Keratinocyte (primary cell): ENCODE data around the gene TOM1L2. TPM values are rescaled to one million over a fixed set of nuclear protein-coding genes. Genes with fewer than 3 reads are reported as not detected.

Source experiments
- DNase-seq: peaks from one replicate; pipeline ENCODE4 v3.0.0-alpha.2; 2011; ENCODE audit warnings: low read depth, missing footprints, low spot score
- FAIRE-seq: peaks from 2 replicates; lab custom pipeline; 2011; peaks lifted over from hg19 to GRCh38; lab: Jason Lieb, UNC
- H2AFZ ChIP-seq: 2 replicates; pipeline ENCODE4 v1.6.0; 2012; ENCODE audit warnings: low read length, control low read depth, inconsistent platforms; ENCODE audit not compliant: control insufficient read depth
- H3K27ac ChIP-seq: 2 replicates; pipeline ENCODE4 v1.5.1; 2011; ENCODE audit warnings: low read length; ENCODE audit not compliant: control insufficient read depth, insufficient read depth
- H3K27me3 ChIP-seq: 3 replicates; pipeline ENCODE4 v1.6.0; 2011; ENCODE audit warnings: low read length; ENCODE audit not compliant: control insufficient read depth, insufficient read depth; ENCODE audit errors: extremely low read depth
- H3K36me3 ChIP-seq, 2 experiments: 2 replicates in 1 of 2; 3 replicates in 1 of 2; pipeline ENCODE4 v1.5.1; 2011; ENCODE audit warnings: low read length in 2 of 2, mild to moderate bottlenecking in 1 of 2; ENCODE audit not compliant: control insufficient read depth in 2 of 2, insufficient read depth in 2 of 2; ENCODE audit errors: extremely low read depth in 1 of 2
- H3K4me1 ChIP-seq: 3 replicates; pipeline ENCODE4 v1.5.1; 2011; ENCODE audit warnings: low read length; ENCODE audit not compliant: control insufficient read depth, insufficient read depth; ENCODE audit errors: extremely low read depth
- H3K4me2 ChIP-seq: 3 replicates; pipeline ENCODE4 v1.6.0; 2011; ENCODE audit warnings: low read depth, low read length; ENCODE audit not compliant: control insufficient read depth, insufficient read depth; ENCODE audit errors: extremely low read depth
- H3K4me3 ChIP-seq, 3 experiments: fragments of 200-600 bp in 1 of 3; sonication (generic) in 1 of 3; 2 replicates in 2 of 3; 3 replicates in 1 of 3; pipeline ENCODE4 v1.5.1; 2011 to 2016; ENCODE audit warnings: low read length in 3 of 3, mild to moderate bottlenecking in 3 of 3, control low read depth in 2 of 3, inconsistent platforms in 1 of 3, low read depth in 1 of 3, mixed read lengths in 1 of 3, mixed run types in 1 of 3, moderate library complexity in 1 of 3; ENCODE audit not compliant: control insufficient read depth in 2 of 3, insufficient read depth in 2 of 3; ENCODE audit errors: extremely low read depth in 1 of 3
- H3K79me2 ChIP-seq: 2 replicates; pipeline ENCODE4 v1.6.0; 2012; ENCODE audit warnings: low read length; ENCODE audit not compliant: control insufficient read depth, insufficient read depth
- H3K9ac ChIP-seq: 3 replicates; pipeline ENCODE4 v1.6.0; 2011; ENCODE audit warnings: low read length; ENCODE audit not compliant: control insufficient read depth, insufficient read depth; ENCODE audit errors: extremely low read depth
- H3K9me1 ChIP-seq: 3 replicates; pipeline ENCODE4 v1.6.0; 2011; ENCODE audit warnings: low read length; ENCODE audit not compliant: control insufficient read depth, insufficient read depth; ENCODE audit errors: extremely low read depth
- H3K9me3 ChIP-seq: 2 replicates; pipeline ENCODE4 v1.5.1; 2012; ENCODE audit warnings: low read depth, low read length; ENCODE audit not compliant: control insufficient read depth
- H4K20me1 ChIP-seq: 3 replicates; pipeline ENCODE4 v1.6.0; 2011; ENCODE audit warnings: low read length; ENCODE audit not compliant: control insufficient read depth, insufficient read depth; ENCODE audit errors: extremely low read depth
- EZH2 ChIP-seq: IDR thresholded peaks from one replicate; pipeline ENCODE4 v1.6.1; 2012; ENCODE audit warnings: inconsistent platforms, mild to moderate bottlenecking, low read length, moderate library complexity
- dilution Hi-C: fragments of 300-500 bp; cut with MboI; formaldehyde crosslinking; loops from one replicate; pipeline ENCODE4 v1.7.0; 2020; ENCODE audit warnings: low sequenced_read_pairs; ENCODE audit not compliant: extremely low pct_ligation_motif_present
- polyA plus RNA-seq, 5 experiments: library from polyadenylated mRNA; depleted of rRNA in 3 of 5; stranded (reverse) in 3 of 5; stranded (forward) in 1 of 5; unstranded in 1 of 5; fragments of >200 nt; gene quantifications; 1 replicate in 1 of 5; 2 replicates in 3 of 5; 3 replicates in 1 of 5; pipeline versions ENCODE4 v1.2.1 to v1.2.3, GENCODE V29; 2011 to 2012; ENCODE audit warnings: missing spikeins in 2 of 5, low read depth in 1 of 5, low replicate concordance in 1 of 5
- TF ChIP-seq, protein P1 (sequence below), 3 experiments: IDR thresholded peaks in 1 of 3; conservative IDR thresholded peaks in 1 of 3; optimal IDR thresholded peaks in 1 of 3; 2 replicates in 2 of 3; 3 replicates in 1 of 3; pipeline versions ENCODE3 to v1.5.1; 2011; ENCODE audit warnings: low read length in 3 of 3, mild to moderate bottlenecking in 3 of 3, moderate library complexity in 2 of 3, control low read depth in 1 of 3, inconsistent platforms in 1 of 3; ENCODE audit not compliant: insufficient read depth in 2 of 3; ENCODE audit errors: extremely low read depth in 1 of 3

The TOM1L2 gene
- polyA plus RNA-seq, 1 donor (not counting 4 experiments of a cell fraction or from before 2014, with no cell fraction given), result 36.3 TPM

DNA sequence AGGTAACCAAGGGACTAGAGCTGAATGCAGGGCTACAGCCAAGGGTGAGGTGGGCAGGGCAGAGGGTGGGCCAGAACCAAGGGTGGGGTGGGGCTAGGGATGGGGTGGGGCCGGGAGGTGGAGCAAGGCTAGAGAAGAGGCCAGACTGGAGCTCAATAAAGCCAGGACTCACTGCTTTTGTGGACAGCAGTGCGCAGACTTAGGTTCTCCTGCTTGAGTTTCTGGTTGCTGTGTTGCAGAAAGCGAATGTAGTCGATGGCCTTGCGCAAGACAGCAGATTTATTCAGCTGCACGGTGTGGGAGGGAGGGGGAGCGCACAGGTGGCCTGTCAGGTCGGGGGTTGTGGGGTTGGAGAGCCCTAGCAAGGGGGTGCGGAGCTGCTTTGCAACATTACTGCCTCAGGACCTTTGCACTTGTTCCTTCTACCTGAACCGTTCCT, 154.1 kb downstream of the TOM1L2 start:
- DNase-seq, result no peak
- no peak overlapping the region for H3K9ac ChIP-seq
- H3K9me3 ChIP-seq, result no peaks in the 10 kb centered on the region
- H3K4me2 ChIP-seq, result no peak overlapping the region
- H4K20me1 ChIP-seq, result peaks cover 33% of the 10 kb centered on the region
- no peak for FAIRE-seq
- no peak overlapping the region for H3K27ac ChIP-seq
- H3K27me3 ChIP-seq, result no peaks in the 10 kb centered on the region
- H3K4me3 ChIP-seq, result no peak overlapping the region
- peaks cover 2% of the 10 kb centered on the region for H3K9me1 ChIP-seq
- H3K4me1 ChIP-seq, result peaks cover 34% of the 10 kb centered on the region
- no peak overlapping the region for H2AFZ ChIP-seq
- H3K79me2 ChIP-seq, result peaks cover 38% of the 10 kb centered on the region
- dilution Hi-C loops, result no loop called here
- no peak for TF ChIP-seq EZH2
- TF ChIP-seq, protein P1, sequence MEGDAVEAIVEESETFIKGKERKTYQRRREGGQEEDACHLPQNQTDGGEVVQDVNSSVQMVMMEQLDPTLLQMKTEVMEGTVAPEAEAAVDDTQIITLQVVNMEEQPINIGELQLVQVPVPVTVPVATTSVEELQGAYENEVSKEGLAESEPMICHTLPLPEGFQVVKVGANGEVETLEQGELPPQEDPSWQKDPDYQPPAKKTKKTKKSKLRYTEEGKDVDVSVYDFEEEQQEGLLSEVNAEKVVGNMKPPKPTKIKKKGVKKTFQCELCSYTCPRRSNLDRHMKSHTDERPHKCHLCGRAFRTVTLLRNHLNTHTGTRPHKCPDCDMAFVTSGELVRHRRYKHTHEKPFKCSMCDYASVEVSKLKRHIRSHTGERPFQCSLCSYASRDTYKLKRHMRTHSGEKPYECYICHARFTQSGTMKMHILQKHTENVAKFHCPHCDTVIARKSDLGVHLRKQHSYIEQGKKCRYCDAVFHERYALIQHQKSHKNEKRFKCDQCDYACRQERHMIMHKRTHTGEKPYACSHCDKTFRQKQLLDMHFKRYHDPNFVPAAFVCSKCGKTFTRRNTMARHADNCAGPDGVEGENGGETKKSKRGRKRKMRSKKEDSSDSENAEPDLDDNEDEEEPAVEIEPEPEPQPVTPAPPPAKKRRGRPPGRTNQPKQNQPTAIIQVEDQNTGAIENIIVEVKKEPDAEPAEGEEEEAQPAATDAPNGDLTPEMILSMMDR (optimal IDR thresholded peaks at IDR 0.05 in 1 of 3, IDR thresholded peaks at IDR 0.05 in 1 of 3, conservative IDR thresholded peaks at IDR 0.05 in 1 of 3; ENCODE audit: extremely low read depth in 1 of 3, insufficient read depth in 2 of 3, low read length in 3 of 3), result no peak
- peaks cover 53 to 57% of the 10 kb centered on the region in 2 experiments for H3K36me3 ChIP-seq

DNA sequence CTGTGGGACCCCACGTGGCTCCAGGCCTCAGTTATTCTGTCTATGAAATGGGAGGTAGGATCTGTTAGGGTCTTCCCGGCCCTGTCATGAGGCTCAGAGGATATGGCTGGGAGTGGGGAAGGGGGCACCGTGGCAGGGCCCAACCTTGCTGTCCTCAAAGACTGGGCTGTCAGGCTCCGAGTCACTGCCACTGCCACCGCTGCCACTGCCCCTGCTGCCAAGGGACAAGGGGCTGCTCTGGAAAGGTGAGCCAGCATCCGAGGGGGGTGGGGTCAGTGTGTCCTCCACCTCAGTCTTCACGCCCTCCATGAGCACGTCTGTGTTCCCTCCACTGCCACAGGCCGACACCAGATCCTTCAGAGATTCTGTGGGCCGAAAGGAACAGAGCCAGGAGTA, 154.7 kb downstream of the TOM1L2 start:
- peaks cover 32% of the 10 kb centered on the region for H3K79me2 ChIP-seq
- FAIRE-seq, result no peak
- no peak overlapping the region for H3K27ac ChIP-seq
- peaks cover 53 to 55% of the 10 kb centered on the region in 2 experiments for H3K36me3 ChIP-seq
- no peak for TF ChIP-seq EZH2
- TF ChIP-seq, protein P1 (optimal IDR thresholded peaks at IDR 0.05 in 1 of 3, IDR thresholded peaks at IDR 0.05 in 1 of 3, conservative IDR thresholded peaks at IDR 0.05 in 1 of 3; ENCODE audit: extremely low read depth in 1 of 3, insufficient read depth in 2 of 3, low read length in 3 of 3), result no peak
- H2AFZ ChIP-seq, result no peak overlapping the region
- H3K9me3 ChIP-seq, result no peaks in the 10 kb centered on the region
- no peak overlapping the region for H3K9ac ChIP-seq
- dilution Hi-C loops, result no loop called here
- peaks cover 30% of the 10 kb centered on the region for H4K20me1 ChIP-seq
- H3K4me1 ChIP-seq, result peaks cover 29% of the 10 kb centered on the region
- no peak overlapping the region for H3K4me2 ChIP-seq
- H3K27me3 ChIP-seq, result no peaks in the 10 kb centered on the region
- H3K9me1 ChIP-seq, result peaks cover 2% of the 10 kb centered on the region
- no peak overlapping the region for H3K4me3 ChIP-seq
- no peak for DNase-seq
